GM12874 (cell line): Measurements from ENCODE around the gene KCNC3.

Source experiments
- CTCF ChIP-seq: IDR thresholded peaks from 2 replicates; pipeline ENCODE4 v1.5.1; 2011; ENCODE audit warnings: low read depth, mild to moderate bottlenecking, control low read depth, low read length, moderate library complexity; ENCODE audit not compliant: insufficient read depth

Gene KCNC3

GRCh38 chr19:50331994-50332243, 2.7 kb upstream of the KCNC3 start:
- TF ChIP-seq CTCF = no peak

- TF ChIP-seq CTCF = no peak
These were observed 2.2 kb upstream of the KCNC3 start for GRCh38 chr19:50331221-50331993.

GRCh38 chr19:50330365-50331078, 1.3 kb upstream of the KCNC3 start:
- no peak for TF ChIP-seq CTCF

GRCh38 chr19:50328873-50329145, 368 bp downstream of the KCNC3 start:
- no peak for TF ChIP-seq CTCF

- peak; percentile 27 for TF ChIP-seq CTCF
These were observed 829 bp downstream of the KCNC3 start for GRCh38 chr19:50328224-50328872.

- TF ChIP-seq CTCF = no peak
These were observed 1.5 kb downstream of the KCNC3 start for GRCh38 chr19:50327461-50328223.

- TF ChIP-seq CTCF = no peak
These were observed 2.2 kb downstream of the KCNC3 start for GRCh38 chr19:50327013-50327412.
